GM21528 (cell line): ENCODE measurements around the gene TCP10L.
A peak's percentile ranks its signal among the peaks of the same experiment; 100 is the strongest.
"Not testable (repeated sequence)": the region's sequence is repeated elsewhere in the genome, so short reads cannot be mapped to it uniquely, and the experiment has no call there.

ENCODE experiments used
- ATAC-seq: cut with Tn5 transposase; IDR thresholded peaks from one replicate; pipeline ENCODE4 v1.9.1; 2021; ENCODE audit warnings: mild to moderate bottlenecking, moderate library complexity; ENCODE audit not compliant: unreplicated experiment, low FRiP score

The TCP10L gene

GRCh38 chr21:32587651-32588050 lies 2.3 kb upstream of the TCP10L start:
- no peak for ATAC-seq

GRCh38 chr21:32587120-32587519 lies 1.8 kb upstream of the TCP10L start:
- no peak for ATAC-seq

- no peak for ATAC-seq
These were observed 647 bp upstream of the TCP10L start for GRCh38 chr21:32585970-32586369.

GRCh38 chr21:32584472-32584871 lies 851 bp downstream of the TCP10L start:
- no peak for ATAC-seq

- ATAC-seq = no peak
These were observed 3.6 kb downstream of the TCP10L start for GRCh38 chr21:32581732-32582131.

GRCh38 chr21:32580949-32581348 lies 4.4 kb downstream of the TCP10L start:
- no peak for ATAC-seq

GRCh38 chr21:32578107-32578691 lies 7.1 kb downstream of the TCP10L start:
- no peak for ATAC-seq

GRCh38 chr21:32576011-32576410 lies 9.3 kb downstream of the TCP10L start:
- ATAC-seq = no peak

- no peak for ATAC-seq
These were observed 10.1 kb downstream of the TCP10L start for GRCh38 chr21:32574946-32575925.

GRCh38 chr21:32572574-32573420 lies 12.5 kb downstream of the TCP10L start:
- ATAC-seq = no peak

- no peak for ATAC-seq
These were observed 14.9 kb downstream of the TCP10L start for GRCh38 chr21:32570456-32570855.

GRCh38 chr21:32569261-32570230 lies 15.8 kb downstream of the TCP10L start:
- peak; percentile 84 for ATAC-seq

GRCh38 chr21:32567626-32568025 lies 17.7 kb downstream of the TCP10L start:
- ATAC-seq = no peak

GRCh38 chr21:32566741-32567389 lies 18.5 kb downstream of the TCP10L start:
- ATAC-seq = no peak

- ATAC-seq = no peak
These were observed 19.4 kb downstream of the TCP10L start for GRCh38 chr21:32565856-32566465.

GRCh38 chr21:32562915-32563314 lies 22.4 kb downstream of the TCP10L start:
- no peak for ATAC-seq

GRCh38 chr21:32562426-32562825 lies 22.9 kb downstream of the TCP10L start:
- no peak for ATAC-seq

GRCh38 chr21:32561476-32561875 lies 23.8 kb downstream of the TCP10L start:
- ATAC-seq = not testable (repeated sequence)

- ATAC-seq = no peak
These were observed 24.4 kb downstream of the TCP10L start for GRCh38 chr21:32560896-32561295.
